ENCODE data around the gene HEATR1.
"Not testable (repeated sequence)": the region's sequence is repeated elsewhere in the genome, so short reads cannot be mapped to it uniquely, and the experiment has no call there.

The HEATR1 gene

DNA sequence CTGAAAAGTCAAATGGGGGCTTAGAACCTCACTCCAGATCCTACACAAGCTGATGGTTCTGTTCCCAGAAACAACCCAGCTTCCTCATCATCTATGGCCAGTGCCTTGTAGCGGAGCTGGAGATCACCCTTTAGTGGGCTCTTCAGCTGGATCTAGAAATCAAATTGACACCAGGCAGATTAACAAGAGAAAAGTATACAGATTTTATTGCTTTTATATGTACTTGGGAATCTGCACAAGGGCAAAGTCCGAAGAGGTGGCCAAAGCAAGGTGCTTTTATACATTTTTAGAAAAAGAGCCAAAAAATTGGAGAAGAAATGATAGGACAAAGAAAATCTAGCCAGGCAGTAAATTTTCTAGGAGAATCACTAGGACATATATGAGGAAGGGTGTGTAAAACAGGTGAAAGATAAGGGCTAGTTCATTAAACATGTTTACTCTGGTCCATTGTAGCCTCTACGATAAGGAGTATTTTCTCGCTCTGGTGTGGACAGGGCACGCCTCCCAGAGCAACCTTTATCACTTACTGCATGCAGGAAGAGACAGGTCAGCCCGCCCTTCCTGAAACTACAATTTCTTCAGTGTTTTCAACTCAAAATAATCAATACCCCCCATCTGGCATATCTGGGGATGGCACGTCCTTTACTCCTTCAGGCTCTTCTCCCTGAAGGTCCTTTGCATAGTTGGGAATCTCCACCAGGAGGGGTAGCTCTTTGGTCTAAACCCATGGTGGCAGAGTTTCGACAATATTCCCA, 94.5 kb downstream of the HEATR1 start:
- no peak for DNase-seq (ENCODE audit: low spot score)
- FAIRE-seq: no peak

DNA sequence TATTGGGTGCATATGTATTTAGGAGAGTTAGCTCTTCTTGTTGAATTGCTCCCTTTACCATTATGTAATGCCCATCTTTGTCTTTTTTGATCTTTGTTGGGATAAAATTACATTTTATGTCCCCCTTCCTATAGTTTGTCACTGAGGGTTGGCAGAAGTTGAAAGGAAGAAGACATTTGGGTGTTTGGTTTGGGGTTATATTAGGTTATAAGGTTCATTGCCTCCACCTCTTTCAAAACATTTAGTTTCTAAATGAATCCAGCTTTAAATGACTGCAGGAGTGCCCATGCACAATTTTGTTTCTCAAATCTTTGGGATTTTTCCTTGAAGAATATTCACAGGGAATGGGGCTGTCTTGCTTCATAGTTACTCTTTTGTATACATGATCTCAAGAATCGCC, 95.1 kb downstream of the HEATR1 start:
- DNase-seq (ENCODE audit: low spot score): no peak

DNA sequence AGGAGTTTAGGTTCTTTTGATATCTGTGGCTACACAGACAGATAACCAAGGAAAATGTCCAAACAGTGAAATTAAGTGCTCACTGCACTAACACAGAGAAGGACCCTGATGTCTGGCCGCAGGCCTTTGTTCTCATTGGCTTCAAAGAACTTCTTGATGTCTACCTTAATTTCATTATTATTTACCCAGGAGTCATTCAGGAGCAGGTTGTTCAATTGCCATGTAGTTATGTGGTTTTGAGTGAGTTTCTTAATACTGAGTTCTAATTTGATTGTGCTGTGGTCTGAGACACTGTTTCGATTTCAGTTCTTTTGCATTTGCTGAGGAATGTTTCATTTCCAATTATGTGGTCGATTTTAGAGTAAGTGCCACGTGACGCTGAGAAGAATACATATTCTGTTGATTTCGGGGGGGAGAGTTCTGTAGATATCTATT, 95.7 kb downstream of the HEATR1 start:
- DNase-seq (ENCODE audit: low spot score) (no peak), FAIRE-seq (no peak)

More for the DNA sequence above, 95.1 kb downstream of the HEATR1 start:
- no peak for FAIRE-seq

DNA sequence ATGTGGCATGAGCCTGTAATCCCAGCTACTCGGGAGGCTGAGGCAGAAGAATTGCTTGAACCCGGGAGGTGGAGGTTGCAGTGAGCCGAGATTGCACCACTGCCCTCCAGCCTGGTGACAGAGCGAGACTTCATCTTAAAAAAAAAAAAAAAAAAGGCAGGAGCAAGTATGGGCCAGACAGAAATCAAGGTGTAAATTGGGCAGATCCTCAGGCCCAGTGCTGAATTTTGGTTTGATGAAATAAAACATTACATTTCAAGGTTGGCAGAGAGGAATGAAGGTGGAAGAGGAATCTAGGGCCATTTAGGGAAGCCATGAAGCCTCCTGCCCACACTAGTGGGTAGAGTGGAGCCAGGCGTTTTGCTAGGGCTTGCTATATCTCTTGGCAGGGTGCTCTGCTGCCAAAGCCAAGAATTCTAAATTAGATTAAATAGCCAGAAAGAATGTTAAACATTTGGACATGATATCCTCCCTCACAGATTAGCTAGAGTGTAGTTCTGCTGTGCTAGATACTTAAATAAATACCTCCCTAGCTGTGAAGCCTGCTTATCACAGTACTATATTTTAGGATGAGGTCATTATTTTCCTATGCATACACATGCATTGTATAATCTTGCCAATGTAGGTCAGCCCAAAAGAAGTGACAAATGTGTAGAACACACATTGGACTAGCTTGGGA, 97.2 kb downstream of the HEATR1 start:
- FAIRE-seq: no peak

DNA sequence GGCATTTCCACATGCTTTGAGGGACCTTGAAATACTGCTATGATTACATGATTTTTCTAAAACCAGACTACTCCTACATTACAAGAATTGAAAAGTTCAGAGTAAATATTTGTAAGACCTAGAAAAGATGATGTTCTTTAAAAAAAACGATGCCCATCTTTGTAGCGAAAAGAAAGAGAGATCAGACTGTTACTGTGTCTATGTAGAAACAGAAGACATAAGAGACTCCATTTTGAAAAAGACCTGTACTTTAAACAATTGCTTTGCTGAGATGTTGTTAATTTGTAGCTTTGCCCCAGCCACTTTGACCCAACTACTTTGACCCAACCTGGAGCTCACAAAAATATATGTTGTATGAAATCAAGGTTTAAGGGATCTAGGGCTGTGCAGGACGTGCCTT, 100.0 kb downstream of the HEATR1 start:
- not testable (repeated sequence) for DNase-seq (ENCODE audit: low spot score); FAIRE-seq

More for the DNA sequence above, 97.2 kb downstream of the HEATR1 start:
- no peak for DNase-seq (ENCODE audit: low spot score)

DNA sequence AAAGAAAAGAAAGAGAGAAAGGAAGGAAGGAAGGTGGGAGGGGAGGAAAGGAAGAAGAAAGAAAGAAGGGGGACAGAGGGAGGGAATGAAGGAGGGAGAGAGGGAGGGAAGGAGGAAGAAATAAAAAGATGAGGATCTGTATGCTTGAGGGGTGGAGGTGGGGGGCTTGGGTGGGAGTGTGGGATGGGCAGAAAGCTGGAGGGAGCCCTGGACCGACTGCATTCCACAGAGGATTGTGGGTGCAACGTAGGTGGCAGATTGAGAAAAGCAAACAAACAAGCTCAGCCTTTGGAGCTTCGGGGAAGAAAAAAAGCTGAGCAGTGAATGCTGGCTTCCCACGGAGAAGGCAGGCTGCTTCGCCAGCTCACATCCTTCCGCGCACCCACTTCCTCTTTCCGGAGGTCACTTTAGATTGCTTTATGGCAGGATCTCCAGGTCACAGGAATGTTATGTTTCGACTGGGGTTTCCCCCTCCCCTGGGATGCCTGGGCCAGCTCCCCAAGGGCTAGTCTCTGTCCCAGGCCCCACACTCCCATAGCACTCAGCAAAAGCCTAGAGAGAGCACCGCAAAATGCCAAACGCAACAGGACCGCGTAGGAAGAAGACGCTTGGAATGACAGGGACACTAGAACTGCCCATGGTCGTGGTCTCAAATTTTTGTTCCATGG, 101.2 kb downstream of the HEATR1 start:
- no peak for FAIRE-seq
- DNase-seq (ENCODE audit: low spot score): peak; percentile 30

DNA sequence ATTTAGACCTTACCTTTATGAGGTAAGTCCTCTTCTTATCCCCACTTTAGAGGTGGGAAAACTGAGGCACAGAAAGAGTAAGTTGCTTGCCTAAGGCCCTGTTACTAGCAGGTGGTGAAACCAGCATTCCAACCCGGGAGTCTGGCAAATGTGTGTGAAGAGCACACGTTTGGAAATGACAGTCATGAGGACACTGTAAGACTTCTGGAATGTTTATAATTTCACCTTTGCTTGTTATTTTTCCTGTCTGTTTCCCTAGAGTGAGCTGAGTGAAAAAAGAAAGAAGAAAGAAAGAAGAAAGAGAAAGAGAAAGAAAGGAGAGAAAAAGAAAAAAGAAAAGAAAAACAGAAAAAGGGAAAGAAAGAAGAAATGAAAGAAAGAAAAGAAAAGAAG, 101.7 kb downstream of the HEATR1 start:
- DNase-seq (ENCODE audit: low spot score): no peak
- no peak for FAIRE-seq

DNA sequence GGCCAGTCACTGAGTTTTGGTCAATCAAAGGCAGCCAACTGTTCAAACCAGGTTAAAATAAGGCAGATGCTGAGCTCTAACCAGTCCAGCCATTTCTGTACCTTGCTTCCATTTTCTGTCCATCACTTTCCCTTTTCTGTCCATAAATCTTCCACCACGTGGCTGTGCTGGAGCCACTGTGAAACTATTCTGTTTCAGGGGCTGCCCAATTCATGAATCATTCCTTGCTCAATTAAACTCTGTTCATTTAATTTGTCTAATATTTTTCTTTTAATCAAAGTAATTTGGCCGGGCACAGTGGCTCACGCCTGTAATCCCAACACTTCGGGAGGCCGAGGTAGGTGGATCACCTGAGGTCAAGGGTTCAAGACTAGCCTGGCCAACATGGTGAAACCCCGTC, 103.2 kb downstream of the HEATR1 start:
- FAIRE-seq: no peak
- no peak for DNase-seq (ENCODE audit: low spot score)
